Activated CD8-positive, alpha-beta memory T cell treated with anti-CD3 and anti-CD28 coated beads, Interleukin-2, amount 10 ng/mL, durations not matched to agents 7 days and 5 days (primary cell): ENCODE results near the gene ATL3. TPM values are rescaled to one million over a fixed set of nuclear protein-coding genes. Genes with fewer than 3 reads are reported as not detected.
"Not testable (repeated sequence)": the region's sequence is repeated elsewhere in the genome, so short reads cannot be mapped to it uniquely, and the experiment has no call there.

Experiments
- ATAC-seq: fragments of 150-1000 bp; cut with Tn5 transposase; one replicate; pipeline ENCODE4 v1.10.0; 2021; ENCODE audit warnings: moderate library complexity
- CTCF ChIA-PET: fragments of 350-600 bp; sonication (Branson Sonifier 250); formaldehyde crosslinking; loops from one replicate; lab custom pipeline; 2021; ENCODE audit warnings: antibody characterized with exemption; lab: Charles Lee
- DNase-seq: peaks from one replicate; pipeline ENCODE4 v3.0.0-alpha.2; 2020
- H3K27ac Mint-ChIP-seq: one replicate; pipeline ENCODE4 v1.8.0; 2021; ENCODE audit warnings: mild to moderate bottlenecking, mixed read lengths
- H3K27me3 Mint-ChIP-seq: one replicate; pipeline ENCODE4 v1.8.0; 2021; ENCODE audit warnings: mixed read lengths
- H3K36me3 Mint-ChIP-seq: one replicate; pipeline ENCODE4 v1.8.0; 2021; ENCODE audit warnings: mild to moderate bottlenecking, mixed read lengths
- H3K4me1 Mint-ChIP-seq: one replicate; pipeline ENCODE4 v1.8.0; 2021; ENCODE audit warnings: mixed read lengths
- H3K4me3 Mint-ChIP-seq: one replicate; pipeline ENCODE4 v1.8.0; 2021; ENCODE audit warnings: mild to moderate bottlenecking, moderate library complexity, mixed read lengths
- H3K9me3 Mint-ChIP-seq: one replicate; pipeline ENCODE4 v1.8.0; 2022; ENCODE audit warnings: low read depth, mixed read lengths
- total RNA-seq, 2 experiments: library from RNA; stranded (reverse); gene quantifications; one replicate each; pipeline ENCODE4 v1.2.3, GENCODE V29; 2021

Gene ATL3
- total RNA-seq, 2 experiments from 2014 or later, result 28.8 to 31.9 TPM

GRCh38 chr11:63698976-63699733 is 28.0 kb upstream of the ATL3 start:
- Mint-ChIP-seq H3K4me3 (no peak overlapping the region), H3K27ac (no peak overlapping the region)
- CTCF ChIA-PET, result interaction anchor here (0.9 to 1.5 kb wide), 4 partner anchors 16 to 39 kb away, joined by 3 read pairs; no protein-coding TSS in a partner anchor

GRCh38 chr11:63694596-63694995 is 23.4 kb upstream of the ATL3 start:
- no peak overlapping the region for H3K4me3 Mint-ChIP-seq
- ATAC-seq (no peak), DNase-seq (no peak)
- CTCF ChIA-PET, result interaction anchor here (0.7 to 0.8 kb wide), 2 partner anchors 42 to 45 kb away, joined by 3 to 4 read pairs; no protein-coding TSS in a partner anchor
- H3K27me3 Mint-ChIP-seq, result no peaks in the 10 kb centered on the region
- no peaks in the 10 kb centered on the region for H3K9me3 Mint-ChIP-seq
- H3K36me3 Mint-ChIP-seq, result no peaks in the 10 kb centered on the region
- H3K4me1 Mint-ChIP-seq, result peaks cover 2% of the 10 kb centered on the region
- no peak overlapping the region for H3K27ac Mint-ChIP-seq

More at GRCh38 chr11:63698976-63699733, 28.0 kb upstream of the ATL3 start:
- no peak for ATAC-seq
- Mint-ChIP-seq H3K4me1 (no peaks in the 10 kb centered on the region), H3K27me3 (no peaks in the 10 kb centered on the region), H3K9me3 (no peaks in the 10 kb centered on the region), H3K36me3 (peaks cover 2% of the 10 kb centered on the region)
- no peak for DNase-seq

DNA sequence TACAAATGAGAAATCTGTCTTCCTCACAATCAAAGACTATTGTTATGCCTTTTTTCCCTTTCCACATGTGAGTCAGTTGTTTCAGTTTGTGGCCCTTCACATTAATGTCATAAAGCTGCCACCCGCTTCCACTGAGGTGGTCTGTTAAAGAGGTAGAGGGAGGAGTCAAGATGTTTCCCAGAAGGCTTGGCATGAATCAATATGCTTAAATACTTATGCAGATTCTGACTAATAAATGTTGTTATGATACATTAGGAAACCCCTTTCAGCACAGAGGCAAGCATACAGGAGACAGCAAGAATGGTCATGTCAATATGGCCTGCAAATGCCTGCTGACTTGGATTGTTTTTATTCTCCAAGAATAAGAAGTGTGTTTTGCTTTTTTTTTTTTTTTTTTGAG is 16.7 kb upstream of the ATL3 start:
- no peak for DNase-seq
- H3K27ac Mint-ChIP-seq, result no peak overlapping the region
- peak; percentile 58 for ATAC-seq
- no peaks in the 10 kb centered on the region for H3K9me3 Mint-ChIP-seq
- H3K36me3 Mint-ChIP-seq, result no peaks in the 10 kb centered on the region
- H3K4me3 Mint-ChIP-seq, result no peak overlapping the region
- CTCF ChIA-PET, result no interaction called here
- H3K4me1 Mint-ChIP-seq, result peaks cover 29% of the 10 kb centered on the region
- no peaks in the 10 kb centered on the region for H3K27me3 Mint-ChIP-seq

GRCh38 chr11:63686926-63687325 is 15.8 kb upstream of the ATL3 start:
- H3K36me3 Mint-ChIP-seq, result no peaks in the 10 kb centered on the region

GRCh38 chr11:63685158-63685721 is 14.1 kb upstream of the ATL3 start:
- not testable (repeated sequence) for H3K27me3 Mint-ChIP-seq, H3K4me3 Mint-ChIP-seq, H3K9me3 Mint-ChIP-seq, H3K36me3 Mint-ChIP-seq, DNase-seq, H3K27ac Mint-ChIP-seq, ATAC-seq
- H3K4me1 Mint-ChIP-seq, result peaks cover 42% of the 10 kb centered on the region
- CTCF ChIA-PET, result interaction anchor here (0.9 kb wide), 1 partner anchor 53 kb away, joined by 4 read pairs; no protein-coding TSS in a partner anchor

More at GRCh38 chr11:63686926-63687325, 15.8 kb upstream of the ATL3 start:
- Mint-ChIP-seq H3K27ac (no peak overlapping the region), H3K27me3 (no peaks in the 10 kb centered on the region), H3K4me1 (peaks cover 38% of the 10 kb centered on the region), H3K4me3 (no peak overlapping the region), H3K9me3 (no peaks in the 10 kb centered on the region)
- no peak for ATAC-seq
- DNase-seq, result no peak
- CTCF ChIA-PET, result interaction anchor here (0.7 kb wide), 1 partner anchor 364 kb away, joined by 3 read pairs; no protein-coding TSS in a partner anchor

- peak overlapping the region; percentile 93 for H3K4me3 Mint-ChIP-seq
- CTCF ChIA-PET, result interaction anchor here (0.7 to 5.0 kb wide), 5 partner anchors 12 to 206 kb away, joined by 3 to 34 read pairs (median 4); partner anchors contain the start of gene ATL3
- DNase-seq (no peak), ATAC-seq (no peak)
- no peak overlapping the region for H3K27ac Mint-ChIP-seq
- H3K4me1 Mint-ChIP-seq, result peaks cover 37% of the 10 kb centered on the region
- no peaks in the 10 kb centered on the region for H3K9me3 Mint-ChIP-seq
- H3K36me3 Mint-ChIP-seq, result no peaks in the 10 kb centered on the region
- peaks cover 4% of the 10 kb centered on the region for H3K27me3 Mint-ChIP-seq
Observed at GRCh38 chr11:63683133-63683991, 12.2 kb upstream of the ATL3 start.

DNA sequence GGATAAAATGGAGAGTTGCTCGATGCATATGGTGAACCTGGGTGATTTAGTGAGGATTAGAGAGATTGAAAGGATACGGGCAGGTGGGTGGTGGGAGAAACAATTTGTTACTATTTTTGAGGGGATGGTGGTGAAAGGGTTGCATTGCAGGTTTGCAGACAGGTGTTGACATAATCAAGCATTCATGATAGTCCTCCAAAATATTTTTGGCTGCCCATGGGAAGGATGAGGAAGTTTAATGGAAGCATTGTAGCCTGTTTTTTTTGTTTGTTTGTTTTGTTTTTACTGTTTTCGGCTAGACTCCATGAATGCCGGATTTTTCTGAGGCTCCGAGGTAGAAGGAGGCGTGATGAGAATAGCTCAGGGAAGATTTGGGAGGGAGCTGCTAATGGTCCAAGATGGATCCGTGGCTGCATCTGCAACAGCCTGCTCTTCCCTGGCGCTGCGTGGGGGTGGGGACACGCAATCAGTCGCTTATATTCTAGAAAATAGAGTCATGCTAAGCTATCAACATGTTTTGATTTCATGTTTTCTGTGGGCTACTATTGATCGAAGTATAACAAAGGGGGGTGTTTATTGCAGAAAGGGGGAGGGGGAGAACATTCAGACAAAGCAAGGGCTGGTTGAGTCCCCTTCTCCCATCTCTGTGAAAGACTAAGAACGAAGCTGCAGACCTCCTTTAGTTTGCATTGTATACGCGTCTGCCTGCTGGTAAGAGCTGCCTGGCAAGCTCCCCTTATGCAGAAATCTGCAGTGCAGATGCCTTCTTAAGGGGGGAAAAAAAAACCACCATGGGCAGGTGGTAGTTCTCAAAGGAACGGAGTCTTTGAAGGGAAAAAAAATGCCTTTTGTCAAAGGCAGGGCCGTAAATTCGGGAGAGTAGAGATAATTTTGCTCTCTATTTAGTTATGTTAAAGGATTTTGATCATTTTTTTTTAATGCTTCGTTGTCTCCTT is 11.2 kb upstream of the ATL3 start:
- no peaks in the 10 kb centered on the region for H3K9me3 Mint-ChIP-seq
- peaks cover 4% of the 10 kb centered on the region for H3K27me3 Mint-ChIP-seq
- ATAC-seq (no peak), DNase-seq (no peak)
- peaks cover 32% of the 10 kb centered on the region for H3K4me1 Mint-ChIP-seq
- peak overlapping the region; percentile 93 for H3K4me3 Mint-ChIP-seq
- H3K27ac Mint-ChIP-seq, result peak overlapping the region; percentile 75
- H3K36me3 Mint-ChIP-seq, result no peaks in the 10 kb centered on the region
- CTCF ChIA-PET, result interaction anchor here (1.0 to 5.0 kb wide), 10 partner anchors 9 to 204 kb away, joined by 3 to 34 read pairs (median 5); partner anchors contain the start of gene ATL3

- peak within 1 kb of the TSS; percentile 93 for H3K4me3 Mint-ChIP-seq
- ATAC-seq (peak; percentile 95), DNase-seq (peak; percentile 99)
- H3K9me3 Mint-ChIP-seq, result no peaks in the 10 kb centered on the region
- peaks cover 26% of the 10 kb centered on the region for H3K4me1 Mint-ChIP-seq
- peaks cover 4% of the 10 kb centered on the region for H3K27me3 Mint-ChIP-seq
- H3K36me3 Mint-ChIP-seq, result no peaks in the 10 kb centered on the region
- CTCF ChIA-PET, result interaction anchor here (0.9 to 5.0 kb wide), 12 partner anchors 8 to 304 kb away, joined by 3 to 34 read pairs (median 4); partner anchors contain the start of gene ATL3
- peak within 1 kb of the TSS; percentile 75 for H3K27ac Mint-ChIP-seq
Observed at GRCh38 chr11:63681321-63682065, 10.3 kb upstream of the ATL3 start, which contains the start of gene RTN3. Gene RTN3, plus strand, starts transcription at chr11:63681500. Its CDS starts 137 bp downstream, at chr11:63681637.

DNA sequence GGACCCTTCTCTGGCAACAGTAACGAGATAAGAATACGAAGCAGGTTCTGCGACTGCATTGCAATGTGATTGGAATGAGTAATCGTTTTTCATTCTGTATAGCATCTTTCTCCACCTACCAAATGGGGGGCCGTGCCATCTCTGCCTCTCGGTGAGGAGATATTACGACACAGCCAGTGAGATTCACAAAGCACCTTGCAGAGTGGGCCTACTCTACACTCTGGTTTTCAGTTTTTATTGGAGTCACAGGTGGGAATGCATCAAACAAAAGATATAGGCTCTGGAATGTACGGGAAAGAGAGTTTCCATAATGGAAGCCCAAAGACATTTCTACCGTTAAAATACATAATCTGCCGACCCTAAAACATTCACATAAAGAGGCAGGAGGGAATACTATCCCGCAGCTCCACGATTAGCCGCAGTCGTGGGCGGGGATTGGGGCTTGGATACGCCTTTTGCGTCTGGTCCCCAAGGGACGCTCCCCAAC is 9.7 kb upstream of the ATL3 start:
- ATAC-seq (no peak), DNase-seq (peak; percentile 52)
- no peaks in the 10 kb centered on the region for H3K9me3 Mint-ChIP-seq
- H3K27me3 Mint-ChIP-seq, result peaks cover 4% of the 10 kb centered on the region
- H3K4me3 Mint-ChIP-seq, result peak overlapping the region; percentile 93
- CTCF ChIA-PET, result interaction anchor here (0.9 to 5.0 kb wide), 10 partner anchors 10 to 305 kb away, joined by 3 to 34 read pairs (median 4); partner anchors contain the start of gene ATL3
- no peaks in the 10 kb centered on the region for H3K36me3 Mint-ChIP-seq
- H3K27ac Mint-ChIP-seq, result peak overlapping the region; percentile 75
- H3K4me1 Mint-ChIP-seq, result peaks cover 25% of the 10 kb centered on the region

GRCh38 chr11:63673579-63673978 is 2.4 kb upstream of the ATL3 start:
- Mint-ChIP-seq H3K9me3 (no peaks in the 10 kb centered on the region), H3K27ac (no peak overlapping the region), H3K36me3 (peaks cover 5% of the 10 kb centered on the region), H3K4me1 (peaks cover 22% of the 10 kb centered on the region), H3K4me3 (no peak overlapping the region), H3K27me3 (no peaks in the 10 kb centered on the region)
- ATAC-seq, result no peak
- CTCF ChIA-PET, result interaction anchor here (1.4 kb wide), 1 partner anchor 9 kb away, joined by 8 read pairs; no protein-coding TSS in a partner anchor
- DNase-seq, result no peak

DNA sequence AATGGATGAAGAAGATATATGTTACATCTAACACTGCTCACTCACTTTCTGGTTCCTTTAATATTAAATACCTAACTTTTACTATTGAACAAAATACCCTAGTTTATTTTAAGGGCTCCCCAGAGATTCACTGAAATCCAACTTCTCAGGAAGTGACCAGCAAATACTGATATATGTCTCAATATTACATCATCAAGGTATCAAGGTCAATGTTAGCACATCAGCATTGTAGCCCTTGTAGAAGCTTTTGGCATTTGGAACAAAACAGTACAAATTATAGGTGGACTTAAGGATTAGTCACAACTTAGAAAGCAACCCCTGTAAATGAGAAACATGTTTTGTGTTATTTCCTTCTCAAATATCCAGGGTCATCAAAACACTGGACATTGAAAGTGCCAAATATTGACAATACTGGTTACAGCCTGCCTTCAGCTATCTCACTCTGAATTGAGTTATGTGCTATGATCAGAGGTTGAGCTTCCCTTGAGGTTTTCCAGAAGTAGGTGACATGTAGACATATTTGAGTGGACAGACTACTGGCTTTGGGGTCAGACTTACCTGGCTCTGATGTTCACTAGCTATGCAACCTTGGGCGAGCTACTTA is 1.9 kb upstream of the ATL3 start:
- H3K36me3 Mint-ChIP-seq, result peaks cover 9% of the 10 kb centered on the region
- H3K9me3 Mint-ChIP-seq, result no peaks in the 10 kb centered on the region
- H3K27me3 Mint-ChIP-seq, result no peaks in the 10 kb centered on the region
- CTCF ChIA-PET, result interaction anchor here (0.7 to 1.4 kb wide), 2 partner anchors 9 to 99 kb away, joined by 3 to 8 read pairs; no protein-coding TSS in a partner anchor
- no peak overlapping the region for H3K27ac Mint-ChIP-seq
- ATAC-seq, result no peak
- peaks cover 28% of the 10 kb centered on the region for H3K4me1 Mint-ChIP-seq
- DNase-seq, result no peak
- H3K4me3 Mint-ChIP-seq, result no peak overlapping the region
